Activated CD4-positive, alpha-beta T cell treated with anti-CD3 and anti-CD28 coated beads for 36 hours (primary cell): Measurements from ENCODE around the gene CRB2. TPM values are rescaled to one million over a fixed set of nuclear protein-coding genes. Genes with fewer than 3 reads are reported as not detected.
A peak's percentile ranks its signal among the peaks of the same experiment; 100 is the strongest.
"Not testable (repeated sequence)": the region's sequence is repeated elsewhere in the genome, so short reads cannot be mapped to it uniquely, and the experiment has no call there.

ENCODE experiments used
- ATAC-seq: fragments of 200-7000 bp; cut with Tn5 transposase; one replicate; pipeline ENCODE4 v1.10.0; 2021; ENCODE audit warnings: mild to moderate bottlenecking, moderate library complexity
- CTCF ChIA-PET: fragments of 350-600 bp; sonication (Branson Sonifier 250); formaldehyde crosslinking; loops from one replicate; lab custom pipeline; 2021; ENCODE audit warnings: antibody characterized with exemption; lab: Charles Lee
- POLR2A ChIA-PET: fragments of 350-600 bp; sonication (Branson Sonifier 250); formaldehyde crosslinking; loops from one replicate; lab custom pipeline; 2021; ENCODE audit warnings: antibody characterized with exemption, inconsistent platforms; lab: Charles Lee
- DNase-seq: peaks from one replicate; pipeline ENCODE4 v3.0.0-alpha.2; 2020
- H3K27ac Mint-ChIP-seq: one replicate; pipeline ENCODE4 v1.8.0; 2021; ENCODE audit warnings: mixed read lengths
- H3K27me3 Mint-ChIP-seq: one replicate; pipeline ENCODE4 v1.8.0; 2021; ENCODE audit warnings: mixed read lengths
- H3K36me3 Mint-ChIP-seq: one replicate; pipeline ENCODE4 v1.8.0; 2021; ENCODE audit warnings: low read depth, mixed read lengths
- H3K4me1 Mint-ChIP-seq: one replicate; pipeline ENCODE4 v1.8.0; 2021; ENCODE audit warnings: mixed read lengths
- H3K4me3 Mint-ChIP-seq: one replicate; pipeline ENCODE4 v1.8.0; 2021; ENCODE audit warnings: mild to moderate bottlenecking, moderate library complexity, mixed read lengths
- H3K9me3 Mint-ChIP-seq: one replicate; pipeline ENCODE4 v1.8.0; 2021; ENCODE audit warnings: low read depth, mixed read lengths
- intact Hi-C, 2 experiments: fragments of 100-400 bp; cut with DNase I in 1 of 2; cut with micrococcal nuclease in 1 of 2; formaldehyde crosslinking; loops; one replicate each; pipeline versions ENCODE4 v1.14.2 to v1.15.1; 2022 to 2024; cut with DNase I, micrococcal nuclease
- total RNA-seq, 2 experiments: library from RNA; stranded (reverse); gene quantifications; one replicate each; pipeline ENCODE4 v1.2.3, GENCODE V29; 2021

CRB2 gene
- total RNA-seq, 2 experiments from 2014 or later, result not detected

DNA sequence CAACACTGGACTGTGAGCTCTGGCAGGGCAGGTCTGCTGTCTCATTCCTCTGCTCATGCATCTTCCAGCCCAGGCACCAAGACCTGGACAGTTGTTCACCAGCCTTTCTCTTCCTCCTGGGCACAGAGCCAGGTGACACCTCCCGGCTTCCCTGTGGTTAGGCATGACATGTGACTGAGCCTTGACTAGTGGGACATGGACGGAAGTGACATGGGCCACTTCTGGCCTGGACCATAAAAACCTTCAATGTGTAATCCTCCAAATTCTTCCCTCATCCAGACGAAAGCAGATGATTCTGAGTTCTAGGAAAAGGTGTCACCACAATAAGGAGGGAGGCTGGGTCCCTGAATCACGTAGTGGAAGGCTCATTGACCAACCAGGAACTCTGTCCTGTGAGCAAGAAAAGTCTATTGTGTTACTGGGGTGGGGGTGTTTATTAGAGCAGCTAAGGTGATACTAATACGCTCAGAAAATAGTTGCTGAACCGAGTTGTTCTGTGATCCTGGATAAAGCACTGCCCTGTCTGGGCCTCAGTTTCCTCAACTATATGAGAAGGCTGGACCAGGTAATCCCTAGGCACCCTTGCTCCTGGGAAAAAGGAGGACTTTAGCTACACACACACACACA, 26.6 kb upstream of the CRB2 start:
- ATAC-seq, result peak; percentile 45
- POLR2A ChIA-PET, result no interaction called here

DNA sequence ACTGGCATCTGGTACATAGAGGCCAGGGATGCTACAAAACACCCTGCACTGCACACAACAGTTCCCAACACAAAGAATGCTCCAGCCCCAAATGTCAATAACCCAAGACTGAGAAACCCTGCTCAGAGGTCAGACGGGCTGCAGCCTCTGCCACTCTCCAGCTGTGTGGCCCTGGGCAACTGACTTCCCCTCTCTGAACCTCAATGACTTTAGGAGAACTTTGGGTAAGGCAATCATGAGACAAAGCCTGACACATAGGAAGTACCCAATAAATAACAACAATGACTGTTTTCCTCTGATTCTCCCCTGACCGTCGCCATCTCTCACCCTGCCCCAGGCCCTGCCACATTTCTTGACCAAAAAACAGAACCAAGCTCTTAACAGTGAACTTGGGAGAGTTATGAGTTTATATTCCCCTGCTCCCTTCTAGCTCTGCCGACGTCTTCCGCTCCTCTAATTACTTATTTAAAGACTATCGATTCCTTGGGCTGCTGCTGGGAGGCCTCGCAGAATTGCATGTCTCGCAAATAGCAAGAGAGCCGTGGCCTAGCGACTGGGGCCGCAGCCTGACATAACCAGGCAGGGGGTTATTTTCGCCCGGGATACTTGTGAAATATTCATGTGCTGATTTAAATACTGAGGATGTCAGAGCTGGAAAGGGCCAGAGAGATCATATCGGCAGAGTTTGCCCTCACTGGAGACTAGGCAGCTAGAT, 24.5 kb upstream of the CRB2 start:
- Mint-ChIP-seq H3K4me1 (peaks cover 12% of the 10 kb centered on the region), H3K36me3 (no peaks in the 10 kb centered on the region), H3K27ac (no peak overlapping the region), H3K4me3 (no peak overlapping the region), H3K27me3 (no peaks in the 10 kb centered on the region), H3K9me3 (no peaks in the 10 kb centered on the region)
- ATAC-seq, result no peak
- intact Hi-C loops, result no loop called here
- ChIA-PET CTCF (interaction anchor here (1.1 kb wide), 1 partner anchor 18 kb away, joined by 3 read pairs; no protein-coding TSS in a partner anchor), POLR2A (no interaction called here)
- no peak for DNase-seq

More for the DNA sequence above, 26.6 kb upstream of the CRB2 start:
- intact Hi-C loops, result no loop called here
- CTCF ChIA-PET, result interaction anchor here (1.6 kb wide), 1 partner anchor 30 kb away, joined by 5 read pairs; no protein-coding TSS in a partner anchor
- Mint-ChIP-seq H3K4me1 (peaks cover 17% of the 10 kb centered on the region), H3K9me3 (no peaks in the 10 kb centered on the region), H3K36me3 (no peaks in the 10 kb centered on the region), H3K27me3 (no peaks in the 10 kb centered on the region), H3K4me3 (no peak overlapping the region), H3K27ac (no peak overlapping the region)
- peak; percentile 37 for DNase-seq

DNA sequence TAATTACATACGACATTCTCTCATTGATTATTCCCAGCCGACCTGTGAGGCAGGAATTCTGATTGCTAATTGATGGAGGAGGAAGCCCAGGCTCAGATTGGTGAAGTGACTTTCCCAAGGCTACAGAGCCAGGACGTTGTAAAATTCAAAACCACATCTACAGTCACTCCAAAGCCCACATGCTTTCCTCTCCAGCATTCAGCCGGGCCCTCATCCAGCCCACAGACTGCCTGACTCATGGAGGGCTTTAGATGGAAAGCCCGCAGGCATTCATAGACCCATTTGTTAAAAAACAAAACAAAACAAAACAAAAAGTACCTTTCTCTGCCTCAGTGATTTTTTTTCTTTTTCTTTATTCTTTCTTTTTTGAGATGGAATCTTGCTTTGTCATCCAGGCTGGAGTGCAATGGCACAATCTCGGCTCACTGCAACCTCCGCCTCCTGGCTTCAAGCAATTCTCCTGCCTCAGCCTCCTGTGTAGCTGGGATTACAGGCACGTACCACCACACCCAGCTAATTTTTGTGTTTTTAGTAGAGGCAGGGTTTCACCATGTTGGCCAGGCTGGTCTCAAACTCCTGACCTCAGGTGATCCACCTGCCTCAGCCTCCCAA, 22.8 kb upstream of the CRB2 start:
- ATAC-seq, intact Hi-C loops, H3K36me3 Mint-ChIP-seq, DNase-seq, H3K4me3 Mint-ChIP-seq, H3K27me3 Mint-ChIP-seq, POLR2A ChIA-PET, H3K9me3 Mint-ChIP-seq, H3K27ac Mint-ChIP-seq, CTCF ChIA-PET: not testable (repeated sequence)
- peaks cover 13% of the 10 kb centered on the region for H3K4me1 Mint-ChIP-seq

DNA sequence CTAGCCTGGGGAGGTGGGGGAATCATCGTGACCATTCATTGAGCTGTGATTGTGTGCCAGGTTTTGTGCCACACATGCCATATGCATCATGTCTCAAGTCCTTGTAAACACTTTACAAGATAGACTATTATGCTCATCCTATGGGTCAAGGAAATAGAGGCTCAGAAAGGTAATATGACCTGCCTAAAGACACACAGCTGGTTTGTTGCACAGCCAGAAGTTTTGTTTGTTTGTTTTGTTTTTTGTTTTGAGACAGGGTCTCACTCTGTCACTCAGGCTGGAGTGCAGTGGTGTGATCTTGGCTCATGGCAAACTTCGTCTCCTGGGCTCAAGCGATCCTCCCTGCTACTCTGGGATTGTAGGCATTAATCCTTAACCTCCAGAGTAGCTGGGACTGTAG, 21.4 kb upstream of the CRB2 start:
- Mint-ChIP-seq H3K27me3 (no peaks in the 10 kb centered on the region), H3K9me3 (no peaks in the 10 kb centered on the region), H3K36me3 (no peaks in the 10 kb centered on the region), H3K4me3 (no peak overlapping the region), H3K27ac (no peak overlapping the region), H3K4me1 (peaks cover 20% of the 10 kb centered on the region)
- CTCF ChIA-PET, result interaction anchor here (0.6 to 1.2 kb wide), 3 partner anchors 10 to 1471 kb away, joined by 3 to 4 read pairs (median 3); no protein-coding TSS in a partner anchor
- POLR2A ChIA-PET, result no interaction called here
- no peak for DNase-seq
- intact Hi-C loops, result no loop called here
- ATAC-seq, result no peak

DNA sequence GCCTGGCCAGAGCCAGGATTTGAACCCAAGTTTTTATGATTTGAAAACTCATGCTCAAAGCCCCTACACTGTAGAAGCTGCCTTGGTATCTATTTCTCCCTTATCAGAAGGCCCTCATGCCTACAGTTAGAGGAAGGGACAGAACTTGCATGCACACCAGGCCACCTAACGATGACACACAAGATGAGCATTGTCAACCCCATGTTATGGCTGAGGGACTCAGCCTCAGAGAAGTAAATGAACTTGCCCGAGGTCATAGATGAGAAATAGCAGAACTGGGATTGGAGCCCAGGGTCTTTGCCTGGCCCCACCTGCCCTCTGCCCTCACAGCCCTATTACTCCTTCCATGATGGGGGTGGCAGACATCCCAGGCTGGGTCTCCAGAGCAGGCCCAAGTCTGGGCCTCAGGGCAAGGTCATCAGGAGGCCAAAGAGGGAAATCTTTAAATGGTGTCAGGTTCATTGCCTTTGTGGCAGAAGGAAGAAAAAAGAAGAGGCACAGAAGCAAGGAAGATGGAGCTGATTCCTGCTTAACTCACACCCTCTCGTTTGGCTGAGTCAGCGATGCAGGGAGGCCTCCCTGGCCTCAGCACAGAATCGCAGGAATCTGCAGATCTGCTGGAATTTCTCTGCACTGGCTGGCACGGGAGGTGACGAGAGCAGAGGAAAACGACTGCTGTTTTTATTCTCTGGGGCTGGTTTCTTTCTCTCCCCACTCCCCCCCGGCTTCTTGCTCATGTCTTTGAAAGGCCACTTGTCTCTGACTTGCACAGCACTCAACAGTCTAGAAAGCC, 20.6 kb upstream of the CRB2 start:
- Mint-ChIP-seq H3K9me3 (no peaks in the 10 kb centered on the region), H3K36me3 (no peaks in the 10 kb centered on the region), H3K27ac (peak overlapping the region; percentile 32), H3K4me3 (no peak overlapping the region), H3K4me1 (peaks cover 28% of the 10 kb centered on the region), H3K27me3 (no peaks in the 10 kb centered on the region)
- intact Hi-C loops, result no loop called here
- ChIA-PET POLR2A (no interaction called here), CTCF (interaction anchor here (0.6 to 1.2 kb wide), 2 partner anchors 11 to 1470 kb away, joined by 3 to 4 read pairs; no protein-coding TSS in a partner anchor)
- no peak for DNase-seq
- no peak for ATAC-seq

DNA sequence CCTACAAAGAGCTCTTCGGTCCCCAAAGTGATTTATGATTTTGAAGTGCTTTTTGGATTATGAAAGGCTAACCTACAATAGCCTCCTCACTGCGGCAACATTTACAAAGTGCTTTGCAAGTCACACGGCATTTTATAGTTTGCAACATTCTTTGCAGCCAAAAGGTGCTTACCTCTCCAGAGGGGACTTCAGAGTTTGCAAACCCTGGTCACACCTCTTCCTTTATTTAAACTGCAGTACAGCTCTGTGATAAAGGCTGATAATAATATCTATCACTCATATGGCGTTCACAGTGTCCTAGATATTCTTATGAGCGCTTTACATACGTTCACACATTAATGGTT, 20.0 kb upstream of the CRB2 start:
- ChIA-PET POLR2A (no interaction called here), CTCF (no interaction called here)
- intact Hi-C loops, result no loop called here
- no peaks in the 10 kb centered on the region for H3K27me3 Mint-ChIP-seq
- DNase-seq (no peak), ATAC-seq (no peak)
- peaks cover 33% of the 10 kb centered on the region for H3K4me1 Mint-ChIP-seq
- no peaks in the 10 kb centered on the region for H3K36me3 Mint-ChIP-seq
- no peaks in the 10 kb centered on the region for H3K9me3 Mint-ChIP-seq
- H3K27ac Mint-ChIP-seq, result peak overlapping the region; percentile 32
- no peak overlapping the region for H3K4me3 Mint-ChIP-seq

DNA sequence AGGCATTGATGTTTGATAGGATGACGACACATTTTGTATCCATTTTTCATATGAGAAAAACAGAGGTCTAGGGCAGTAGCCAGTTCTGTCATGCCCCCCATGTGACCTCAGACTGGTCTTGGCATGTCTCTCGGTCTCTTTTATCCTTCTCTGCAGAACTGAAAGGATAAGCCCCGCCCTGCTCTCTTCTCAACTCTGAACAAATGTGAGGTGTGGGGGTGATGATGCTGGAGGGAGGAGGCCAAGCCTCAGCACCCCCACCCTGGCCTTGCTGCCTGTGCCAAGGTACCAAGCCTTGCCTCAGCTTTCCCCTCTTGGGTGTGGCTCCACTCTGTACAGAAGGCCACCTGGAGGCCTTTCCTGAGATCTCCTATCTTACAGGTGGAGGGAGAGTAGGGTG, 19.5 kb upstream of the CRB2 start:
- POLR2A ChIA-PET, result no interaction called here
- Mint-ChIP-seq H3K36me3 (no peaks in the 10 kb centered on the region), H3K9me3 (no peaks in the 10 kb centered on the region), H3K4me3 (no peak overlapping the region), H3K27me3 (no peaks in the 10 kb centered on the region), H3K27ac (no peak overlapping the region), H3K4me1 (peaks cover 38% of the 10 kb centered on the region)
- ATAC-seq (no peak), DNase-seq (no peak)
- CTCF ChIA-PET, result no interaction called here
- intact Hi-C loops, result no loop called here

DNA sequence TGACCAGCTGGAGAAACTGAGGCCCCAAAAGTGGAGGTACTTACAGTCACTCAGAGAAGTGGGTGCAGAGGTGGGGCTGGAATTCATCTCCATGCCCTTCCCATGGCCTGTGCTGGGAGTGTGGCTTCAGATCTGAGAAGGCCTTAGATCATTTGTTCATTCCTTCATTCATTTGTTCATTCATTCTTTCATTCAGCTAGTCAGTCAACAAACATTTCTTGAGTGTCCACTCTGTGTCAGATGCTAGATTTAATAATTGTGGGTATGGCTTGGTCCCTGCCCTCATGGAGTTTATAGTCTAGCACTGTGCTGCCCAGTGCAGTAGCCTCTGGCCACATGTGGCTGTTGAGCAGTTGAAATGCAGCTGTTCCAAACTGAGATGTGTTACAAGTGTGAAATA, 19.0 kb upstream of the CRB2 start:
- no peak for ATAC-seq
- H3K36me3 Mint-ChIP-seq, result no peaks in the 10 kb centered on the region
- H3K9me3 Mint-ChIP-seq, result no peaks in the 10 kb centered on the region
- POLR2A ChIA-PET, result interaction anchor here (0.7 kb wide), 1 partner anchor 363 kb away, joined by 4 read pairs; no protein-coding TSS in a partner anchor
- no peaks in the 10 kb centered on the region for H3K27me3 Mint-ChIP-seq
- peaks cover 39% of the 10 kb centered on the region for H3K4me1 Mint-ChIP-seq
- CTCF ChIA-PET, result no interaction called here
- DNase-seq, result no peak
- no peak overlapping the region for H3K27ac Mint-ChIP-seq
- intact Hi-C loops, result no loop called here
- no peak overlapping the region for H3K4me3 Mint-ChIP-seq

DNA sequence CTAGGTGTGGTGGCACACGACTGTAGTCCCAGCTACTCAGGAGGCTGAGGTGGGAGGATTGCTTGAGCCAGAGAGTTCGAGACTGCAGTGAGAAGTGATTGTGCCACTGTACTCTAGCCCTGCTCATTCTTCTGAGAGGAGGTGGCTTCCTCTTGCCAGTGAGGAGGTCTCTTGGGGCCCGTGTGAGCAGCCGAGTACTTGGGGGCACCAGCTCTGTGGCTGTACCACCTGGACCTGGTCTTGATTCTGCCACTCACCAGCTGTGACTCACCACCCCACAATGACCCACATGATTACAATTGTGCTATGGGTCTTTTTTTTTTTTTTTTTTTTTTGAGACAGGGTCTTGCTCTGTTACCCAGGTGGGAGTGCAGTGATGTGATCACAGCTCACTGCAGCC, 18.0 kb upstream of the CRB2 start:
- no peak overlapping the region for H3K27ac Mint-ChIP-seq
- POLR2A ChIA-PET, result interaction anchor here (0.6 kb wide), 1 partner anchor 100 kb away, joined by 3 read pairs; no protein-coding TSS in a partner anchor

DNA sequence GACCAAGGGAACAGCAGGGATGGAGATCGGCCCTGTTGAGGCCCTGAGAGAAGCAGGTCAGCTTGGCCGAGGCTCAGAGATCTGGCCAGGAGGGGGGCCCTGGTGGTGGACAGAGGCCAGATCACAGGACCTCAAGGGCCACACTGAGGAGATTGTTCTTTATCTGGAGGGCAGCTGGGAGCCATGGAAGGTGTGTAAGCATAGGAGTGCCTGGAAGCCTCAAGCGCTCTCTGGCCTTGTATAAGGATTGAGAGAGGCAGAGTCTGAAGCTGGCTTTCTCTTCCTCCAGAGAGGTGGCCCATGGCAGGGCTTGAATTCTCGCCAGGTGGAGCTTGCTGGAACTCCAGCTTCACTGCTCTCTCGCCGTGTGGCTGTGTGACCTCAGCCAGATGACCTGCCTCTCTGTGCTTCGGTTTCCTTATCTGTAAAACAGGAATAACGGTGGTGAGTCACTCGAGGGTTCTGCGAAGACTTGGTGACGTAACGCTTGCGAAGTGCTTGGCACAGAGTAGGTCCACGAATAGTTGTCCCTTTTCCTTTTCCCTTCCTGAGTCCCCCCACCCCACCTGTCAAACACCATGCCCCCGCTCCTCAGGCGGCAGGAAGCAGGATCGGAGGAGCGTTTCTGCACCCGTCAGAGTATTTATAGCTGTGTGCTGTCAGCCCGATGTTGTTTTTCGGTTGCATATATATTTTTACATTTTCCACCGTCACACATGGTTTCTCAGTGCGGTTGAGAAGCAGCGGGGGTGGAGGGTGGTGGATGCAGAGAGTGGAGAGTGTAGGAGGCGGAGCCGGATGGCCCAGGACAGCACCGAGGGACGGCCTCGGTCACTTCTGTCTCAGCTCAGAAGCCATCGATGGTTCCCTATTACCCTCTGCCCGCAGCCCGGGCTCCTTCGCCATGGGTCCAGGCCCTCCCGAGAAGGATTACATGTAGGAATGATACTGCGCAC, 17.0 kb upstream of the CRB2 start:
- ATAC-seq (peak; percentile 75), DNase-seq (peak; percentile 87)
- H3K4me1 Mint-ChIP-seq, result peaks cover 35% of the 10 kb centered on the region
- H3K27ac Mint-ChIP-seq, result peak overlapping the region; percentile 99
- peak overlapping the region; percentile 62 for H3K4me3 Mint-ChIP-seq
- intact Hi-C loops, result loop anchor here (1.0 to 2.0 kb wide), 7 partner anchors 16 to 532 kb away; partner anchors contain the start of gene STRBP (in 2 of the 2)
- ChIA-PET POLR2A (interaction anchor here (0.7 to 1.3 kb wide), 3 partner anchors 16 to 70 kb away, joined by 3 to 20 read pairs (median 3); no protein-coding TSS in a partner anchor), CTCF (interaction anchor here (0.5 to 1.8 kb wide), 10 partner anchors 10 to 1076 kb away, joined by 3 to 6 read pairs (median 4); partner anchors contain the start of gene PSMB7)
- no peaks in the 10 kb centered on the region for H3K9me3 Mint-ChIP-seq
- no peaks in the 10 kb centered on the region for H3K27me3 Mint-ChIP-seq
- no peaks in the 10 kb centered on the region for H3K36me3 Mint-ChIP-seq

More for the DNA sequence above, 18.0 kb upstream of the CRB2 start:
- no peak for ATAC-seq
- CTCF ChIA-PET, result interaction anchor here (1.3 kb wide), 1 partner anchor 18 kb away, joined by 3 read pairs; no protein-coding TSS in a partner anchor
- H3K4me3 Mint-ChIP-seq, result no peak overlapping the region
- no peak for DNase-seq
- no peaks in the 10 kb centered on the region for H3K36me3 Mint-ChIP-seq
- intact Hi-C loops, result loop anchor here in 1 of 2 experiments (2.0 kb wide), 1 partner anchor 15 kb away; no protein-coding TSS in a partner anchor
- H3K4me1 Mint-ChIP-seq, result peaks cover 36% of the 10 kb centered on the region
- H3K27me3 Mint-ChIP-seq, result no peaks in the 10 kb centered on the region
- H3K9me3 Mint-ChIP-seq, result no peaks in the 10 kb centered on the region
